DMS53 treated with DMSO at 0.1 percent for 48 hours (cell line): Measurements from ENCODE around the gene KLHL9.
"Not testable (repeated sequence)": the region's sequence is repeated elsewhere in the genome, so short reads cannot be mapped to it uniquely, and the experiment has no call there.

Source experiments
- DNase-seq: peaks from one replicate; lab custom pipeline; 2025; ENCODE audit not compliant: unreplicated experiment; lab: John Stamatoyannopoulos, UW

KLHL9 gene

DNA sequence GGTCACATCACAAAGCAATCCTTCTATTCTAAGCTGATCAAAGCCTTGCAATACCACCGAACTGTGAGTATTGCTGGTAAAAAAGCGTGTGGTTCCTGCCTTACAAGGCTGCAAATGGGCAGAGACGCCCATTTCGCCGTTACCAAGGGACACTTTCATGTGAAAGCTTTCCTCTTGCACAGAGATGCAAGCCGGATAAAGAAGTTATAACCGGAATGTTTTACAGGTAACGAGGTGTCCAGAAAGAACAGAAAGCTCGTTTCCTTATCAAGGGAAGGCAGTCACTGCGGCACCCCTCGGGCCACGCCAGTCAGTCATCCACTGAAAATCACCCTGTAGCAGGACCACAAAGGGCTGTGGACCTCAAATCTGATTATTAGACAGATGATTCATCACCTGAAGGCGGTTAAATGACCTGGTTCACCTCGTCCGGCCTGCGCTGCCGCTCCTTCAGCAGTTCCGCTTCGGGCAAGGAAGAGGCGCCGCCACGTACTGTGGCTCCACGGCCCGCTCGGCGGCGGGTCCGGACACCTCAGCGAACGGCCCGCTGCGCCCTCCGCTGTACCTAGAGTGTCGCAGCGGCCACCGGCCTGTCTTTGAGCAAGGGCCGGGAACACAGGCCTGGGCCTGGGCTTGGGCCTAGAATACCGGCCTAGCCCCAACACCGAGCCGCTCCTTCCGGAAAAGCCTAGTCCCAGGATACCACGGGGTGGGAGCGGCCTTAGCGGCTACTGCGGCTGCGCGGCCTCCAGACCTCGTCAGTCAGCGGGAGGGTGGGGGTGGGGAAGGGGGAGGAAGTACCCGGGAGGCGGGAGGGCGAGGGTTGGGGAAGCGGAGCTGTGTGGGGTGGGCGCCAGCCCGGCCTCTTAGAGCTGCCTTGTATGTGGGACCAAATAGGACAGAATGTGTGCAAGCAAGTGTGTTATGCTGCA is at the start of gene KLHL9:
KLHL9 (minus strand) TSS at position 704 of the 932 bp plus-strand sequence; CDS start at position 159, 545 bp downstream.
- peak; percentile 52 for DNase-seq

DNA sequence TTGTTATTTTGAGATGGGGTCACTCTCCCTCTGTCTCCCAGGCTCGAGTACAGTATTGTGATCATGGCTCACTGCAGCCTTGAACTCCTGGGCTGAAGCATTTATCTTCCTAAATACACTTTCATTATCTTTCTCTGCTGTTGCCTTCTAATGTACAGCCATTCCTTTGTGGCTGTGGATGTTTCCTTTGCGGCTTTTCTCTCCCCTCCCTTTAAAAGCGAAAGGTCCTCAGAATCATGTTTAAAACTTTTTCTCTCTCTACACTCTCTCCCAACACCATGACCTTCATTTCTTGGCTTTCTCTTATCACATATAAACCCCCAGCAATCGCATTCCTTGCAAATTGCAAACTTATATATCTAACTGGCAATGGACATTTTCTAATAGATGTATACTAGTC is 48.4 kb upstream of the KLHL9 start:
- DNase-seq = no peak

GRCh38 chr9:21381448-21382339 is 46.5 kb upstream of the KLHL9 start:
- DNase-seq = peak; percentile 83

- DNase-seq = not testable (repeated sequence)
Observed at GRCh38 chr9:21371467-21371866, 36.3 kb upstream of the KLHL9 start.

DNA sequence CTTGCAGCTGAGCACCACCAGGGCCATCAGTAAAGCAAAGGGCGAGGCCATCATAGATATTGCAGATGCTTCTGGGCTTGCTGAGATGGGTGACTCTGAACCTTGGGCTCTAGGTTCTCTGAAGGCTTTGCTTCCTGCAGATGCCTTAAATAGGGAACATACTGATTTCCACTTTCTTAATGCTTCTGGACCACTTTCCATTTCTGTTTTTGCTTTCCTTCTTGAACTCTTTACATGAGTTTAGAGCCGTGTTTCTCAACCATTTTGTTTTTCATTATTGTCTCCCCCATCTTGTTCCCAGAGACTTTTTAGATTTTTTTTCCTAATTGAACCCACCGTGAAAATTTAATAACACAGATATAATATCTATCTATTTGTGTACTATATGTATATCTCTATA is 32.8 kb upstream of the KLHL9 start, which contains the start of gene IFNA13:
IFNA13 (minus strand) TSS at position 101 of the 400 bp plus-strand sequence; CDS start at position 54, 47 bp downstream.
- no peak for DNase-seq

DNA sequence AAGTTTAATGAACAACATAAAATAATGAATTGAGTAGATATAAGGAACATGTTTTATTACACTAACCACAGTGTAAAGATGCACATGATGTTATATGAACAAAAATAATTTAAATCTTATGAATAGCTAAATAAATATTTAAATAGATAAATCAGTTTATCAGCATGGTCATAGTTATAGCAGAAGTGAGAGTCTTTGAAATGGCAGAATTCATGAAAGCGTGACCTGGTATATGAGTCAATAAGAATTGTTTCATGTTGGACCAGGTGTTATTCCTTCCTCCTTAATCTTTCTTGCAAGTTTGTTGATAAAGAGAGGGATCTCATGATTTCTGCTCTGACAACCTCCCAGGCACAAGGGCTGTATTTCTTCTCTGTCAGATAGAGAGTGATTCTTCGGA is 32.0 kb upstream of the KLHL9 start:
- not testable (repeated sequence) for DNase-seq

- no peak for DNase-seq
Observed at GRCh38 chr9:21362287-21362686, 27.1 kb upstream of the KLHL9 start.

- DNase-seq = no peak
Observed at GRCh38 chr9:21357479-21358460, 22.6 kb upstream of the KLHL9 start.

DNA sequence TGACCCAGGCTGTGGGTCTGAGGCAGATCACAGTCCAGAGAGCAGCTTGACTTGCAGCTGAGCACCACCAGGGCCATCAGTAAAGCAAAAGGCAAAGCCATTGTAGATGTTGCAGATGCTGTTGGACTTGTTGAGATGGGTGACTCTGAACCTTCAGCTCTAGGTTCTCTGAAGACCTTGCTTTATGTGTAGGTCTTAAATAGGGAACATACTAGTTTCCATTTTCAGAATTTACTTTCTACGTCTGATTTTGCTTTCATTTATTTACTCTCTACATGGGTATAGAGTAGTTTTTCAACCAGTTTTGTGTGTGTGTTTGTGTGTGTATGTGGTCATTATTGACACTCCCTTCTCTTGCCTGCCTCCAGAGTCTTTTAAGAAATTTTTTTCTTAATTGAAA is 15.6 kb upstream of the KLHL9 start, which contains the start of gene IFNA6:
IFNA6 (minus strand) TSS at position 101 of the 400 bp plus-strand sequence; CDS start at position 101, 0 bp downstream.
- no peak for DNase-seq

DNA sequence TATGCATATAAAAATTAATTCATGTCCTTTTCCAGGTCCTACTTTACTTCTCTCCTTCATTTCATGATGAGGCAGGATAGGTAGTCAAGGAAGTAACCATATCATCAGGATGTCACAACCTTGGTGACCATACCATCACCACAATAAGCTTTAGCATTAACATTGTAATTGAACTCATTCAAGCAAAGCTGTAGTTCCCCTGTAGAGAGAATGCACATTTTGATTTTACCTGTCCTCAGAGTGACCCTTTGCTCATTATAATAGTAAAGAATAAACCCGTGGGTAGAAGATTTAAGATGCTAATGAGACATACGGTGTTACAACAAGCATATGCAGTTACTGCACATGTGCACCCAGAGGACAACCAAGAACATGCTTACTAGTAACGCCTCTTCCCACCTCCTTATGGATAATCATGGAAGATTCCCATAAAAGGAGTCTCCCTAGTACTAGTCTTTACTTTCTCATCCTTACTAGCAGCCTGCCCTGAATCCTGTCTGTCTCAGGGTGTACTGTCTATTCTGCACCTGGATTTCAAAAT is 13.3 kb upstream of the KLHL9 start:
- no peak for DNase-seq

- no peak for DNase-seq
Observed at GRCh38 chr9:21340735-21341134, 5.5 kb upstream of the KLHL9 start.

GRCh38 chr9:21336457-21336856 is 1.3 kb upstream of the KLHL9 start:
- DNase-seq = peak; percentile 3

GRCh38 chr9:21333226-21333625 is 2.0 kb downstream of the KLHL9 start:
- DNase-seq = no peak

GRCh38 chr9:21331676-21332402 is 3.4 kb downstream of the KLHL9 start:
- no peak for DNase-seq

DNA sequence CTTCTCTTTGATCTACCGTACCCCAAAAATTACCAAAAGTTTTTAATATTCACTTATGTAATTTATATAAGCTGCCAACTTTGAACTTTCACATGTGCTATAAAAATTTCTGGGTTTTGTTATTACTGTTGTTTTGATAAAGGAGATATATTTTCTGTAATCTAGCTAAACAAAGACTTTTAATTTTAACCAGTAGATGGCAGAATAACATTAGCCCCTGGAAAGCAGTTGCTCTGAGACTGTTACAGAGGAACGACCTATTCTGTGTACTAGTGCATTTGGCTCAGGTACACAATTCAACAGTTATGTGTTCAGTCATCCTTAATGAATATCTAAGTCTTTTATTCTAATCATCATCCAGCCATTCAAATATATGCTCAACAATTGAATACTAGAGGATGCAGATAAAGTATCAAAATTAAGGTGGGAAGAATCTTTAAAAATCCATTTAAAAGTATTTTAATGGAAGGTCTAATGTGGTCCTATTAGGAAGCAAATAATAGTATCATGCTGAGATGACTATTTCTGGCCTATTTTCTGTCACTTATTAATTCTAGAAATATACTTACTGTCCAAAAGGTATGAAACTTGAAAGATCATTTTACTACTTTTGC is 8.6 kb downstream of the KLHL9 start:
- DNase-seq = peak; percentile 52

DNA sequence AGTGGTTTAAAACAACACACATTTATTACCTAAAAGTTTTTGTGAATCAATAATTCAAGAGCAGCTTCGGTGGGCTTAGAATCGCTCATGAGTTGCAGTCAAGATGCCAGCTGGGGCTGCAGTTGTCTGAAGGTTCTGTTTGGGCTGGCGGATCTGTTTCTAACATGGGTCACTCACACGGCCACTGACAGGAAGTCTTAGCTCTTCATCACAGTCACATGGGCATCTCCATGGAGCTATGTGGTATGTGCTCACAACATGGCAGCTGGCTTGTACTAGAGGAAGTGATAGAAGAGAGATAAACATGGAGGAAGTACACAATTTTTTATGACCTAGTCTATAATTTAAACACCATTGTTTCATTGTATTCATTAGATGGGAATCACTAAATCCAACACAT is 11.2 kb downstream of the KLHL9 start:
- no peak for DNase-seq

GRCh38 chr9:21322911-21323461 is 12.2 kb downstream of the KLHL9 start:
- no peak for DNase-seq

DNA sequence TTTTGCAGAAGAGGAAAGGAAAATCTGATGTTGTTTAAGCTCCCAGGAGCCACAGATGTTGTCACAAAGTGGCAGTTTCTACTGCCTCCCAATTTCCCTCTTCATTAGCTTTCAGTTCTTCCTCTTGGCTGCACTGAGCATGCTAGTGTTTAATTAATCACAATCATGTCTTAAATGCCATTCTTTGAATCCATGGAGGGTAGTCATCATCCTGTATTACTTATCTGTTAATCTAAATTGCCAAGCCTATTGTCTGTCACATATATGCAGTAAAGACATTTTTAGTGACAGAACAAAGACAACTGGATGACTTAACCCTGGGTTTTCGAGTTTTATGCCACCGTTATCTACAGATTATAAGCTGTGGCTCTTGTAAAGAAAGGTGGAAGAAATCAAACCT is 14.7 kb downstream of the KLHL9 start:
- DNase-seq = no peak
